Thoracic aorta (tissue), 2 donors: Measurements from ENCODE around the gene HOXB4. TPM values are rescaled to one million over a fixed set of nuclear protein-coding genes. Genes with fewer than 3 reads are reported as not detected.
A peak's percentile ranks its signal among the peaks of the same experiment; 100 is the strongest.

Experiments used
- ATAC-seq: fragments of 150-250 bp; one replicate; pipeline ENCODE4 v1.8.0; 2017; ENCODE audit warnings: low read depth; ENCODE audit not compliant: insufficient number of reproducible peaks, low FRiP score
- DNase-seq: peaks from one replicate; pipeline ENCODE4 v3.0.0-alpha.2; 2020; ENCODE audit warnings: low spot score
- H3K27ac ChIP-seq, 2 donors: fragments of 200-600 bp; sonication (generic); 1 replicate in 1 of 2; 2 replicates in 1 of 2; pipeline ENCODE4 v1.5.1; 2016; ENCODE audit warnings: mild to moderate bottlenecking in 2 of 2, moderate library complexity in 2 of 2
- H3K27me3 ChIP-seq: fragments of 200-600 bp; sonication (generic); replicated peaks from 2 replicates; pipeline ENCODE4 v1.6.0; 2016; ENCODE audit warnings: mild to moderate bottlenecking; ENCODE audit not compliant: insufficient read depth
- H3K36me3 ChIP-seq: fragments of 200-600 bp; sonication (generic); one replicate; pipeline ENCODE4 v1.5.1; 2016
- H3K4me1 ChIP-seq, 2 donors: fragments of 200-600 bp; sonication (generic); 1 replicate in 1 of 2; 2 replicates in 1 of 2; pipeline versions ENCODE4 v1.5.1 to v1.6.0; 2016; ENCODE audit warnings: low read depth in 2 of 2, mild to moderate bottlenecking in 1 of 2; ENCODE audit not compliant: control insufficient read depth in 1 of 2
- H3K4me3 ChIP-seq: fragments of 200-600 bp; sonication (generic); 2 replicates; pipeline ENCODE4 v1.5.1; 2016; ENCODE audit warnings: mild to moderate bottlenecking
- H3K9me3 ChIP-seq: fragments of 200-600 bp; sonication (generic); 2 replicates; pipeline ENCODE4 v1.5.1; 2016
- total RNA-seq, 2 donors: library from RNA; depleted of rRNA; stranded (reverse); fragments of >200 nt; gene quantifications; one replicate each; pipeline versions ENCODE4 v1.1.0 to v1.2.3, GENCODE V29; 2016
- TF ChIP-seq, protein P1 (sequence below): fragments of 200-600 bp; sonication (generic); IDR thresholded peaks from one replicate; pipeline ENCODE4 v1.5.1; 2019; ENCODE audit warnings: antibody characterized with exemption

Gene HOXB4
- total RNA-seq, 2 donors from 2014 or later: 6.2 to 11.5 TPM

DNA sequence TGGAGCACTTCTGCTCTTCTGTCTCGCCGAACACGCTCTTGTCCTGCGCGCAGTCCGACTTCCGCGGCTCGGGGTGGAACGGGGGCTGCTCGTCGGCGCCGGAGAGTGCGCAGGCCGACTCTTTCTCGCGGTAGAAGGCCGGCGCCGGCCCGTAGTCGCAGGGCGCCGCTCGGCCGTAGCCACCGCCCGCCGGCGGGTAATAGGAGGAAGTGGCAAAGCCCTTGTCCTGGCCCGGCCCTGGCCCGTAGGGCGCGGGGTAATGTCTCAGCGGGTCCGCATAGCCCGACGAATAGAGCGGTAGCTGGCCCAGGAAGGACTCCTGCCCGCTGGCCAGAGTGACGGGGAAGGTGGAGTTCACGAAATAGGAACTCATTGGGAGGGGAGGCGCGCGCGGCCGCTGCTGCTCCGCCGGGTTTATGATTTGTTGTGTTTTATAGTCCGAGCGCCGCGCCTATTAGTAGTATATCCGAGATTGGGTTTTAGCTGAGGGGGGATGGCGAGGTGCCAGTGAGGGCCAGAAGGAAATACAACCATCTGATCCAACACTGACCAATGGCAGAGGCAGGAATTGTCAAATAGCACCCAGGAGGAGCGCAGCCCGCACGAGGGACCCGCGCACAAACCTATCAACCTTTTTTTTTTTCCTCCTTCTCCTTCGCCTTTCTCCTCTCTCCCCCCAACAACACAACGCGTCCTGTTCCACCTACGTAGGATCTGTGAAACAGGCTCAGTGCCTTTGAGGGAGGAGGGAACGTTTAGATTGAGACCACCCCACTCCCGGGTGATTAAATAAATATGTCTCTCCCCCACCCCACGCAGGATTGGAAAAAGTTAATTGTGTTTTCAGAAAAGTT, 19.9 kb upstream of the HOXB4 start:
- no peaks in the 10 kb centered on the region for H3K9me3 ChIP-seq
- H3K27ac ChIP-seq: peak overlapping the region in 1 of 2 donors; percentile 49
- peaks cover 8% of the 10 kb centered on the region for H3K36me3 ChIP-seq
- ATAC-seq (peak; percentile 21), DNase-seq (no peak)
- no peaks in the 10 kb centered on the region for H3K27me3 ChIP-seq
- TF ChIP-seq, protein P1, sequence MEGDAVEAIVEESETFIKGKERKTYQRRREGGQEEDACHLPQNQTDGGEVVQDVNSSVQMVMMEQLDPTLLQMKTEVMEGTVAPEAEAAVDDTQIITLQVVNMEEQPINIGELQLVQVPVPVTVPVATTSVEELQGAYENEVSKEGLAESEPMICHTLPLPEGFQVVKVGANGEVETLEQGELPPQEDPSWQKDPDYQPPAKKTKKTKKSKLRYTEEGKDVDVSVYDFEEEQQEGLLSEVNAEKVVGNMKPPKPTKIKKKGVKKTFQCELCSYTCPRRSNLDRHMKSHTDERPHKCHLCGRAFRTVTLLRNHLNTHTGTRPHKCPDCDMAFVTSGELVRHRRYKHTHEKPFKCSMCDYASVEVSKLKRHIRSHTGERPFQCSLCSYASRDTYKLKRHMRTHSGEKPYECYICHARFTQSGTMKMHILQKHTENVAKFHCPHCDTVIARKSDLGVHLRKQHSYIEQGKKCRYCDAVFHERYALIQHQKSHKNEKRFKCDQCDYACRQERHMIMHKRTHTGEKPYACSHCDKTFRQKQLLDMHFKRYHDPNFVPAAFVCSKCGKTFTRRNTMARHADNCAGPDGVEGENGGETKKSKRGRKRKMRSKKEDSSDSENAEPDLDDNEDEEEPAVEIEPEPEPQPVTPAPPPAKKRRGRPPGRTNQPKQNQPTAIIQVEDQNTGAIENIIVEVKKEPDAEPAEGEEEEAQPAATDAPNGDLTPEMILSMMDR: no peak
- H3K4me3 ChIP-seq: peak overlapping the region; percentile 84
- peaks cover 9 to 45% of the 10 kb centered on the region in 2 donors for H3K4me1 ChIP-seq

DNA sequence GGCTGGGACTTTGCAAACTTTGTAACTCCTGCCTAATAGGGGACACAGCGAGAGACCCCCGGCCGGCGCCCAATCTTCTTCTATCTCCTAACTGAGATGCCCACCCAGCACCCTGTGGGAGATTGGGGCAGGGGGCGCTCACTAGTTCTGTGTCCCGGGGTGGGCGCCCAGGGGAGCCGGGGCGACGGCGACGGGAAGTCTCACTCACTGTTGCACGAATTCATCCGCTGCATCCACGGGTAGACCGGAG, 19.3 kb upstream of the HOXB4 start:
- DNase-seq (no peak), ATAC-seq (no peak)
- Histone ChIP-seq H3K4me1 (peaks cover 9 to 40% of the 10 kb centered on the region in 2 donors), H3K9me3 (no peaks in the 10 kb centered on the region), H3K27ac (peak overlapping the region in 1 of 2 donors; percentile 49), H3K27me3 (no peaks in the 10 kb centered on the region), H3K36me3 (peaks cover 8% of the 10 kb centered on the region), H3K4me3 (peak overlapping the region; percentile 84)
- TF ChIP-seq, protein P1: no peak

DNA sequence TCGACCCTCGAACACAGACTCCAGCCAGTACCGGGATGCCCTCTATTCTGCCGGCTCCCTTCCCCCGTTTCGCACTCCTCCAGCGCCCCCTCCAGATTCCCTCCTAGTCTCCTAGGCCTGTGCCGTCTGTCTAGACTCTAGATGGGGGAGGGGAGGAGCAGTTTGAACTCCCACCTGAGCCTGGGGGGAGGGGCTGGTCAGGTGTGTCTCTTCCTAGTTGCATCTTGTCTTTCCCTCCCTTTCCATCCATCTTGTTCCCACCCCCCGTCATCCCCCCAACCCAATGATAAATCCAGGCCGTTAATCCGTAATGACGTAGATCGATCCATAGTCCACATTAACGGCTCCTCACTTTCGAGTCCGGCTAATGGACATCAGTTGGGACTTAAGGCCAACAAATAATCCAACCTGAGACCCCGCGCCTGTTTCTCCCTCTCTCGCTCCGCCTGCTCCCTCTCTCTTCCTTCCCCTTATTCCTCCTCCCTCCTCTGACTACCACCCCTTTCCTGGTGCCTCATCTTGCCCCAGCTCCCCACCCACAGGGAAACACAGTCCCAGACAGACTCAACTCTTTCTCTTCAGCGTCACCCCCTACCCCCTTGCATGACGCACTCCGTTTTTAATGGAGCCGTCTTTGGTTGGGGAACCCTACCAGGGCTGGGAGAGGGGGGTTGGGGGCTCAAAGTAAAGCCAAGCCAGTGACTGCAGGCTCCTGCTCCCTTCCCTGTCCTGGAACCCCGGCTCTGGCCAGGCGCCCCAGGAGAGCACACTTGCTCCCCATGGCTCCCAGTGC, 18.8 kb upstream of the HOXB4 start:
- Histone ChIP-seq H3K4me1 (peaks cover 7 to 35% of the 10 kb centered on the region in 2 donors), H3K36me3 (peaks cover 8% of the 10 kb centered on the region), H3K27ac (peak overlapping the region in 1 of 2 donors; percentile 49), H3K27me3 (no peaks in the 10 kb centered on the region), H3K9me3 (no peaks in the 10 kb centered on the region), H3K4me3 (peak overlapping the region; percentile 84)
- no peak for ATAC-seq
- DNase-seq: no peak
- TF ChIP-seq, protein P1: no peak

DNA sequence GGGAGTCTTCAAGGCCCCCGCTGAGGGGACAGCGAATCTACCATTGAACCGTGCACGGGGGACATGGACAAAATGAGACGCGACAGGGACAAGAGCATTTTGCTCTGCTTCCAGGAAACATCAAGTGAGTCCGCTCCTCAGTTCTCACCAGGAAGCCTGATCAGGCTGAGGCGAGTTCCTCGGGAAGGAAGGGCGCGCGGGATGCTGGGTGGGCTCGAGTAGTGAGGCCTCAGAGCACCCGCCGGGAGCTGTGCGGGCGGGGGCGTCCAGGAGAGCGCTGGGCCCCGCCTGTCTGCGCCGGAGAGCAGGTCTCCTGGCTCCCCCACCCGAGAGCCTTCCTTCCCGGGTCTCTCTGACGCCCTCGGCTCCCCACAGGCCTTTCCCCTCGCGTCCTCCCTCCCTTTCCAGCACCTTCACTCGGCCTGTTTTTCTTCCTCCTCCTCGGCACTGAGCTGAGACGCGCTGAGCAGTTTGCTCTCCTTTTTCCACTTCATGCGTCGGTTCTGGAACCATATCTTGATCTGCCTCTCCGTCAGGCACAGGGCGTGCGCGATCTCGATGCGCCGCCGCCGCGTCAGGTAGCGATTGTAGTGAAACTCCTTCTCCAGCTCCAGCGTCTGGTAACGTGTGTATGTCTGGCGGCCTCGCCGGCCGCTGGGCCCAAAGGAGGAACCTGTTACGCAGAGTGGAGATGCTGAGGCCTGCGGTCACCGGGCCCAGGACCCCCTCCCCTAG, 18.0 kb upstream of the HOXB4 start:
- Histone ChIP-seq H3K4me3 (peak overlapping the region; percentile 84), H3K27me3 (no peaks in the 10 kb centered on the region), H3K9me3 (no peaks in the 10 kb centered on the region), H3K4me1 (peaks cover 5 to 29% of the 10 kb centered on the region in 2 donors), H3K36me3 (peaks cover 8% of the 10 kb centered on the region), H3K27ac (no peak overlapping the region)
- DNase-seq (no peak), ATAC-seq (no peak)
- TF ChIP-seq, protein P1: no peak
